ENCODE results near the gene ZNF736. TPM values are rescaled to one million over a fixed set of nuclear protein-coding genes. Genes with fewer than 3 reads are reported as not detected.

ZNF736 gene
- total and polyA plus RNA-seq, 2 of the 8 experiments (the other 6 are each of a cell fraction or from before 2014, with no cell fraction given), result not detected

DNA sequence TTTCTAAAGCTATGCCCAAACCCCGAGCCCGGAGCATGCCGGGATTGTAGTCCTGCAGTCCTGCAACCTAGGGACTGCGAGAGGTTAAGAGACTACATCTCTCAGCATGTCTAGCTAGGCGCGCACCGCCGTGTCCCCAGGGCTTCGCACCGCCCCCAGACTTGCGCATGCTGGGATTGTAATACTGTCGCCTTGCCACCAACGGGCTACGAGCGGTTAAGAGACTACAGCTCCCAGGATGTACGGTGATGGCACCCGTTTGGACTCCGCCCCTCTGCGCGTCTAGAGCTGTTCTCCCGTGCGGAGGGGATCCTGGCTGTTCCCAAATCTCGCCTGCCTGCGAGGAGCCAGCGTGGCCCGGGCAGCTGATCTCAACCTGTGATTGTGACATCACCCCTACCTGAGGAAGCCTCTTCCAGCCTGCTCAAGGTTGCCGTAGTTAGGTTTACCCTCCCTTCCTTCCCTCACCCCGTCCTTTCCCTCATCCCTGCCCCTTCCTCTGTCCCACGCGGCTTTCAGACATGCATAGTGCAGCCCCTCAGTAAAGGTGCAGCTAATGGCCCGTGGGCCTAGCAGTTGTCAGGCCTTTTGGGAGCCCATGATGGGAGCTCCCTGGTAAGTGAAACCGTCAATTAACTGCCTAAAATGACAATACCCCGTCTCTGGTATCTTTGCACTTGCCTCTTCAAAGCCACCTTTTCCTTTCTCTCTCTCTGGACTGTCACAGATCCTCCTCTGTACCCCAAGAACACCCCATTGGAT is 6.3 kb upstream of the ZNF736 start:
- no peak overlapping the region for H4K91ac ChIP-seq (replicated peaks; ENCODE audit: insufficient read length, low read length)
- H3K4me1 ChIP-seq (replicated peaks in 1 of 4; ENCODE audit: control insufficient read depth in 3 of 4, insufficient read depth in 4 of 4, low read length in 3 of 4), result no peaks in the 10 kb centered on the region
- no peak overlapping the region for H3K4me2 ChIP-seq (ENCODE audit: insufficient read depth in 1 of 2, low read depth in 2 of 2, low read length in 2 of 2)
- H2BK12ac ChIP-seq (ENCODE audit: low read depth, low read length), result no peak overlapping the region
- H3K9ac ChIP-seq (replicated peaks in 1 of 4; ENCODE audit: extremely low read depth in 1 of 4, low read depth in 3 of 4, low read length in 3 of 4), result no peak overlapping the region
- DNase-seq (ENCODE audit: low read depth in 1 of 2, low spot score in 2 of 2) (no peak), FAIRE-seq (no peak)
- H3K36me3 ChIP-seq (ENCODE audit: control insufficient read depth in 2 of 4, insufficient read depth in 4 of 4, low read length in 3 of 4), result no peaks in the 10 kb centered on the region; a peak in 1 of 8 replicates
- POLR2A ChIA-PET (ENCODE audit: partially characterized antibody), result no interaction called here
- H3K14ac ChIP-seq (ENCODE audit: insufficient read length), result no peak overlapping the region
- H4K5ac ChIP-seq (ENCODE audit: insufficient read length, low read depth, low read length), result no peak overlapping the region
- H2AK5ac ChIP-seq (ENCODE audit: low read depth, low read length), result no peak overlapping the region
- no peak overlapping the region for H3K4ac ChIP-seq (replicated peaks; ENCODE audit: insufficient read length, low read depth, low read length)
- peaks cover 60 to 74% of the 10 kb centered on the region in 2 experiments for H3K9me3 ChIP-seq (ENCODE audit: insufficient read depth in 2 of 2, low read depth in 1 of 2, low read length in 1 of 2)
- no peak overlapping the region for H3K23ac ChIP-seq (ENCODE audit: insufficient read length)
- no peaks in the 10 kb centered on the region for H3K23me2 ChIP-seq (ENCODE audit: low read depth, low read length)
- no peaks in the 10 kb centered on the region for H3K79me2 ChIP-seq (ENCODE audit: control insufficient read depth in 1 of 2, insufficient read depth in 2 of 2, low read length in 2 of 2)
- no peaks in the 10 kb centered on the region for H3K79me1 ChIP-seq (ENCODE audit: low read depth, low read length)
- H2BK15ac ChIP-seq (ENCODE audit: low read length), result no peak overlapping the region
- no peak overlapping the region for H2BK120ac ChIP-seq (replicated peaks; ENCODE audit: low read depth, low read length)
- no peak overlapping the region for H3K4me3 ChIP-seq (ENCODE audit: extremely low read depth in 1 of 4, insufficient read depth in 2 of 4, low read depth in 3 of 4, low read length in 4 of 4)
- no peak overlapping the region for H3K18ac ChIP-seq (ENCODE audit: extremely low read depth, low read length)
- H3K56ac ChIP-seq (replicated peaks; ENCODE audit: insufficient read length, low read depth, low read length), result no peak overlapping the region
- CTCF ChIA-PET (ENCODE audit: partially characterized antibody), result interaction anchor here (0.9 kb wide), 1 partner anchor 10 kb away, joined by 4 read pairs; no protein-coding TSS in a partner anchor
- H4K8ac ChIP-seq (ENCODE audit: extremely low read depth, insufficient read depth, low read length), result no peak overlapping the region
- H2BK20ac ChIP-seq (ENCODE audit: low read length), result no peak overlapping the region
- H3K27me3 ChIP-seq (replicated peaks in 1 of 4; ENCODE audit: control insufficient read depth in 3 of 4, extremely low read depth in 1 of 4, insufficient read depth in 3 of 4, low read length in 3 of 4), result no peaks in the 10 kb centered on the region
- no peak overlapping the region for H3K27ac ChIP-seq (ENCODE audit: low read depth, low read length)
- WGBS, 2 experiments (ENCODE audit: extremely low coverage in 1 of 2, insufficient coverage in 1 of 2, insufficient read length in 1 of 2, insufficient replicate concordance in 2 of 2, low coverage in 1 of 2, low lambda C conversion rate in 2 of 2, missing lambda C conversion rate in 1 of 2), result 88% methylated on average over 26 of the region's 33 CpGs; no CpG with 5 or more reads in 1 of the 2 experiments
- no peaks in the 10 kb centered on the region for H4K20me1 ChIP-seq (replicated peaks in 1 of 2; ENCODE audit: control insufficient read depth in 1 of 2, insufficient read depth in 2 of 2, low read length in 2 of 2)
- no peak overlapping the region for H2AFZ ChIP-seq (ENCODE audit: low read length)
- H2BK5ac ChIP-seq (ENCODE audit: low read depth, low read length), result no peak overlapping the region
- TF ChIP-seq SAP30 (IDR thresholded peaks at IDR 0.05; ENCODE audit: insufficient read depth, insufficient replicate concordance, low read length), result no peak
- TF ChIP-seq CREB1 (IDR thresholded peaks at IDR 0.05), result no peak
- no peak for TF ChIP-seq EGR1 (IDR thresholded peaks at IDR 0.05; ENCODE audit: borderline replicate concordance, low read depth, low read length)
- TF ChIP-seq POLR2A (IDR thresholded peaks at IDR 0.05; ENCODE audit: control extremely low read depth in 1 of 2, low read depth in 2 of 2, low read length in 2 of 2), result no peak

Measured in H1 (cell line).